GM18861 (cell line): ENCODE data around the gene PITRM1.

Experiments used
- ATAC-seq: cut with Tn5 transposase; IDR thresholded peaks from one replicate; pipeline ENCODE4 v1.9.1; 2021; ENCODE audit not compliant: unreplicated experiment

The PITRM1 gene

GRCh38 chr10:3140280-3140679, 32.3 kb downstream of the PITRM1 start:
- no peak for ATAC-seq

GRCh38 chr10:3139216-3139910, 33.2 kb downstream of the PITRM1 start:
- ATAC-seq = no peak

- no peak for ATAC-seq
These were observed 34.4 kb downstream of the PITRM1 start for GRCh38 chr10:3137958-3138726.

- ATAC-seq = no peak
These were observed 35.6 kb downstream of the PITRM1 start for GRCh38 chr10:3136763-3137611.

GRCh38 chr10:3136336-3136735, 36.2 kb downstream of the PITRM1 start:
- ATAC-seq = no peak

GRCh38 chr10:3135006-3135405, 37.6 kb downstream of the PITRM1 start:
- ATAC-seq = no peak

GRCh38 chr10:3133948-3134347, 38.6 kb downstream of the PITRM1 start:
- no peak for ATAC-seq

GRCh38 chr10:3132036-3133025, 40.3 kb downstream of the PITRM1 start:
- ATAC-seq = no peak

GRCh38 chr10:3131098-3131497, 41.5 kb downstream of the PITRM1 start:
- ATAC-seq = no peak

GRCh38 chr10:3129581-3130340, 42.8 kb downstream of the PITRM1 start:
- no peak for ATAC-seq

- no peak for ATAC-seq
These were observed 44.0 kb downstream of the PITRM1 start for GRCh38 chr10:3128379-3129130.

- no peak for ATAC-seq
These were observed 44.7 kb downstream of the PITRM1 start for GRCh38 chr10:3127921-3128320.

- ATAC-seq = no peak
These were observed 45.7 kb downstream of the PITRM1 start for GRCh38 chr10:3126741-3127346.

- ATAC-seq = no peak
These were observed 46.3 kb downstream of the PITRM1 start for GRCh38 chr10:3126249-3126648.

- ATAC-seq = no peak
These were observed 46.9 kb downstream of the PITRM1 start for GRCh38 chr10:3125527-3126170.

GRCh38 chr10:3124412-3125175, 48.0 kb downstream of the PITRM1 start:
- ATAC-seq = no peak
